Stomach (tissue), 19 donors: ENCODE results near the gene GPNMB. TPM values are rescaled to one million over a fixed set of nuclear protein-coding genes. Genes with fewer than 3 reads are reported as not detected.
"Not testable (repeated sequence)": the region's sequence is repeated elsewhere in the genome, so short reads cannot be mapped to it uniquely, and the experiment has no call there.

Source experiments
- DNase-seq, 2 donors: peaks; one replicate each; pipeline versions ENCODE4 v3.0.0 to v3.0.0-alpha.2; 2013 to 2019
- H3K27ac ChIP-seq, 5 donors: fragments of 200-600 bp in 4 of 5; sonication (generic) in 4 of 5; one replicate each; pipeline ENCODE4 v1.5.1; 2013 to 2019; ENCODE audit warnings: mild to moderate bottlenecking in 1 of 5, moderate library complexity in 1 of 5
- H3K27me3 ChIP-seq, 3 donors: fragments of 200-600 bp; sonication (generic); one replicate each; pipeline ENCODE4 v1.5.1; 2017 to 2019; ENCODE audit warnings: mixed run types in 1 of 3
- H3K36me3 ChIP-seq, 4 donors: fragments of 200-600 bp; sonication (generic); 1 replicate in 3 of 4; 2 replicates in 1 of 4; pipeline ENCODE4 v1.5.1; 2016 to 2019
- H3K4me1 ChIP-seq, 4 donors: fragments of 200-600 bp; sonication (generic); one replicate each; pipeline ENCODE4 v1.5.1; 2016 to 2019
- H3K4me3 ChIP-seq, 4 donors: fragments of 200-600 bp; sonication (generic) in 3 of 4; one replicate each; pipeline ENCODE4 v1.5.1; 2016 to 2019; ENCODE audit warnings: mild to moderate bottlenecking in 1 of 4
- H3K9me3 ChIP-seq, 4 donors: fragments of 200-600 bp; sonication (generic); one replicate each; pipeline ENCODE4 v1.5.1; 2016 to 2019
- CTCF ChIP-seq, 7 experiments: fragments of 450-650 bp in 4 of 7; fragments of 200-600 bp in 3 of 7; sonication (generic) in 3 of 7; IDR thresholded peaks; one replicate each; pipeline ENCODE4 v1.5.1; 2016 to 2019; ENCODE audit warnings: antibody characterized with exemption in 7 of 7, control low read depth in 2 of 7, mild to moderate bottlenecking in 1 of 7
- EP300 ChIP-seq: sonication (generic); formaldehyde crosslinking; IDR thresholded peaks from one replicate; pipeline ENCODE4 v1.6.1; 2017; ENCODE audit warnings: antibody characterized with exemption
- POLR2A ChIP-seq, 4 donors: fragments of 450-650 bp; IDR thresholded peaks; one replicate each; pipeline ENCODE4 v1.6.1; 2016; ENCODE audit warnings: antibody characterized with exemption in 4 of 4, control low read depth in 2 of 4, mild to moderate bottlenecking in 1 of 4, moderate library complexity in 1 of 4
- POLR2AphosphoS5 ChIP-seq, 3 donors: sonication (generic); formaldehyde crosslinking; IDR thresholded peaks; one replicate each; pipeline ENCODE4 v1.6.1; 2016; ENCODE audit warnings: antibody characterized with exemption in 3 of 3
- WGBS, 5 donors: extraction: QIAGEN DNeasy Blood & Tissue Kit in 3 of 5; methylation state at CpG; one replicate each; pipeline versions ENCODE4 v1.1.5 to v1.1.7; 2013 to 2018; 5-methylcytosine and 5-hydroxymethylcytosine counted together
- intact Hi-C: fragments of 100-400 bp; cut with DNase I; formaldehyde crosslinking; loops from one replicate; pipeline ENCODE4 v1.15.1; 2023; ENCODE audit warnings: low total_unique reads
- long read RNA-seq, 10 donors: transcript quantifications; one replicate each; lab custom pipeline, GENCODE V29; 2026
- polyA plus RNA-seq, 3 donors: library from polyadenylated mRNA; stranded (reverse); fragments of 200-250 nt; gene quantifications; one replicate each; pipeline ENCODE4 v1.2.3, GENCODE V29; 2013
- total RNA-seq, 5 donors: library from RNA; depleted of rRNA; stranded (reverse); fragments of >200 nt; gene quantifications; one replicate each; pipeline versions ENCODE4 v1.1.0 to v1.2.3, GENCODE V29; 2014 to 2016
- donor health status: healthy with polysubstance abuse.
- donor health status: Bipolar disorder and iron deficiency.
- donor health status: healthy.

The GPNMB gene
- 10 to 100 TPM; 11.7 to 32.7 (median 26.1) TPM for total RNA-seq
- 10 to 100 TPM in 1 of 3 donors, 1 to 10 TPM in 2; 6.1 to 27.8 (median 9.4) TPM for polyA plus RNA-seq
- long read RNA-seq, donor 1, result 0 reads
- long read RNA-seq, donor 2, partial matches to known transcripts, result 0 of 4 reads
- long read RNA-seq, donor 2, other reads (novel, unspliced or antisense), result 0 of 4 reads
- long read RNA-seq, donor 3, result 0 reads
- long read RNA-seq, donor 4, result 0 reads
- long read RNA-seq, donor 5, partial matches to known transcripts, result 0 of 2 reads
- long read RNA-seq, donor 5, other reads (novel, unspliced or antisense), result 0 of 2 reads
- long read RNA-seq, donor 6, partial matches to known transcripts, result 0 of 1 reads
- long read RNA-seq, donor 6, other reads (novel, unspliced or antisense), result 0 of 1 reads
- long read RNA-seq, donor 7, partial matches to known transcripts, result 0 of 1 reads
- long read RNA-seq, donor 7, other reads (novel, unspliced or antisense), result 0 of 1 reads
- long read RNA-seq, donor 8, result 0 reads
- long read RNA-seq, donor 9, result 0 reads
- long read RNA-seq, donor 10, result 0 reads

- peak in 1 of 2 donors; percentile 40 for DNase-seq
- TF ChIP-seq EP300 (no peak), POLR2AphosphoS5 (IDR thresholded peaks at IDR 0.05) (peak in 1 of 3 donors; percentile 45), CTCF (IDR thresholded peaks at IDR 0.05) (no peak), POLR2A (IDR thresholded peaks at IDR 0.05) (no peak)
- peaks cover 0 to 28% (median 24%) of the 10 kb centered on the region in 3 donors for H3K27me3 ChIP-seq
- no peaks in the 10 kb centered on the region for H3K36me3 ChIP-seq
- H3K27ac ChIP-seq, result peak within 1 kb of the TSS in 4 of 5 donors; percentile 48 to 73 (median 62)
- peaks cover 0 to 21% (median 6%) of the 10 kb centered on the region in 4 donors for H3K4me1 ChIP-seq
- peak within 1 kb of the TSS; percentile 32 to 49 (median 45) for H3K4me3 ChIP-seq
- intact Hi-C loops, result no loop called here
- H3K9me3 ChIP-seq, result peaks cover 0 to 4% (median 2%) of the 10 kb centered on the region in 4 donors
- 39 to 65% (median 52%) methylated on average over 7 of the region's 7 CpGs for WGBS, 5 donors
These were observed at the start of gene GPNMB for GRCh38 chr7:23246555-23246954. Gene GPNMB (plus strand): TSS chr7:23246775. CDS start chr7:23246858, 83 bp downstream.

- H3K9me3 ChIP-seq, H3K4me3 ChIP-seq, intact Hi-C loops, H3K4me1 ChIP-seq, DNase-seq, H3K27ac ChIP-seq, H3K27me3 ChIP-seq: not testable (repeated sequence)
- H3K36me3 ChIP-seq, result peaks cover 10 to 84% (median 82%) of the 10 kb centered on the region in 4 donors
- WGBS, 5 donors, result 83 to 97% (median 96%) methylated on average over 5 of the region's 5 CpGs
These were observed 48.8 kb upstream of the GPNMB start for GRCh38 chr7:23197745-23198144.

GRCh38 chr7:23200331-23200730, 46.2 kb upstream of the GPNMB start:
- Histone ChIP-seq H3K27me3 (no peaks in the 10 kb centered on the region), H3K36me3 (peaks cover 6 to 65% (median 60%) of the 10 kb centered on the region in 4 donors), H3K27ac (no peak overlapping the region), H3K4me3 (no peak overlapping the region), H3K4me1 (no peaks in the 10 kb centered on the region), H3K9me3 (no peaks in the 10 kb centered on the region)
- intact Hi-C loops, result no loop called here
- no peak for DNase-seq
- 85 to 96% (median 91%) methylated on average over 2 of the region's 2 CpGs for WGBS, 5 donors
- TF ChIP-seq EP300, result no peak
- TF ChIP-seq POLR2A (IDR thresholded peaks at IDR 0.05), result no peak
- TF ChIP-seq POLR2AphosphoS5 (IDR thresholded peaks at IDR 0.05), result no peak
- no peak for TF ChIP-seq CTCF (IDR thresholded peaks at IDR 0.05)

GRCh38 chr7:23204241-23204640, 42.3 kb upstream of the GPNMB start:
- 61 to 78% (median 74%) methylated on average over 1 of the region's 1 CpG for WGBS, 5 donors
- TF ChIP-seq EP300, result no peak
- TF ChIP-seq POLR2A (IDR thresholded peaks at IDR 0.05), result no peak
- no peak for TF ChIP-seq POLR2AphosphoS5 (IDR thresholded peaks at IDR 0.05)
- TF ChIP-seq CTCF (IDR thresholded peaks at IDR 0.05), result no peak
- Histone ChIP-seq H3K27ac (no peak overlapping the region), H3K36me3 (peaks cover 6 to 36% (median 32%) of the 10 kb centered on the region in 4 donors), H3K4me3 (no peak overlapping the region), H3K9me3 (no peaks in the 10 kb centered on the region), H3K27me3 (peaks cover 0 to 19% (median 6%) of the 10 kb centered on the region in 3 donors), H3K4me1 (peaks cover 0 to 8% (median 5%) of the 10 kb centered on the region in 4 donors)
- no peak for DNase-seq
- intact Hi-C loops, result no loop called here
